RWPE2 (cell line): ENCODE data around the gene SPIRE1.

Source experiments
- ATAC-seq: fragments of 200-7000 bp; cut with Tn5 transposase; 3 replicates; pipeline ENCODE4 v1.9.1; 2021; ENCODE audit warnings: low read depth
- DNase-seq: peaks from one replicate; pipeline ENCODE4 v3.0.0-alpha.2; 2020; ENCODE audit warnings: low spot score
- H3K27ac ChIP-seq: fragments of 450-650 bp; 2 replicates; pipeline ENCODE4 v1.5.1; 2017; ENCODE audit warnings: mild to moderate bottlenecking; ENCODE audit not compliant: poor library complexity, severe bottlenecking
- H3K27me3 ChIP-seq: fragments of 250-450 bp; sonication (Bioruptor Pico); 2 replicates; pipeline ENCODE4 v1.5.1; 2021; ENCODE audit warnings: mild to moderate bottlenecking, moderate library complexity; ENCODE audit not compliant: insufficient read depth, poor library complexity, severe bottlenecking
- H3K36me3 ChIP-seq: fragments of 250-450 bp; sonication (Bioruptor Pico); 2 replicates; pipeline ENCODE4 v1.5.1; 2020; ENCODE audit warnings: low read depth, mild to moderate bottlenecking, moderate library complexity
- H3K4me1 ChIP-seq: fragments of 250-450 bp; sonication (Bioruptor Pico); 2 replicates; pipeline ENCODE4 v1.5.1; 2021; ENCODE audit warnings: mild to moderate bottlenecking, moderate library complexity; ENCODE audit not compliant: insufficient read depth, poor library complexity, severe bottlenecking
- H3K4me3 ChIP-seq: fragments of 250-450 bp; sonication (Bioruptor Pico); 2 replicates; pipeline ENCODE4 v1.5.1; 2021; ENCODE audit warnings: mild to moderate bottlenecking, moderate library complexity; ENCODE audit not compliant: severe bottlenecking
- H3K9me3 ChIP-seq: fragments of 250-450 bp; sonication (Bioruptor Pico); 2 replicates; pipeline ENCODE4 v1.5.1; 2021; ENCODE audit warnings: mild to moderate bottlenecking, moderate library complexity; ENCODE audit not compliant: severe bottlenecking
- CTCF ChIP-seq: fragments of 450-650 bp; IDR thresholded peaks from one replicate; pipeline ENCODE4 v1.5.1; 2017; ENCODE audit warnings: mild to moderate bottlenecking, moderate library complexity; ENCODE audit not compliant: poor library complexity, severe bottlenecking

SPIRE1 gene

DNA sequence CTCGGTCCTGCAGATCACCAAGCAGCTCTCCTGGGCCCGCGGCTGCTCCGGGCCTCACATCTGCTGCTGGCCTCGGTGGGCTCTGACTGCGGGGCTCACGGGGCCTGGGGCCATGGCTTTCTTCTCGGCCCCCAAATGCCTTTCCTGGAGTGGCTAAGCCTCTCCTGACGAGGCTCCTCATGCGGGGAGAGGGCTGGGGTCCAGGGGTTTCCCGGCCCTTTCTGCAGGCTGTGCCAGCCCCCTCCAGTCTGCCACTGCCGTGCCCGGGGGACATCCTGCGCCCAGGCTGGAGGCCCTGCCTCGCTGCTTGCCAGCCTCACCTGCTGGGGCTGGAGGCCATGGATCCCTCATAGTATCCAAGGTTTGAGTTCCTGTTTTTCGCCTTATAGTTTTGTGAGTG lies 226.3 kb downstream of the SPIRE1 start:
- ATAC-seq (no peak), DNase-seq (no peak)
- H3K4me1 ChIP-seq: no peaks in the 10 kb centered on the region
- H3K4me3 ChIP-seq: no peak overlapping the region
- 0 out of 2 replicates have a peak, but pooled peaks cover 3% of the 10 kb centered on the region for H3K36me3 ChIP-seq
- TF ChIP-seq CTCF: no peak
- no peak overlapping the region for H3K27ac ChIP-seq
- H3K9me3 ChIP-seq: no peaks in the 10 kb centered on the region
- no peaks in the 10 kb centered on the region for H3K27me3 ChIP-seq

- no peak for DNase-seq
- H3K9me3 ChIP-seq: no peaks in the 10 kb centered on the region
- no peak for ATAC-seq
- no peak overlapping the region for H3K27ac ChIP-seq
- no peaks in the 10 kb centered on the region for H3K4me1 ChIP-seq
- 0 out of 2 replicates have a peak, but pooled peaks cover 3% of the 10 kb centered on the region for H3K36me3 ChIP-seq
- no peaks in the 10 kb centered on the region for H3K27me3 ChIP-seq
- no peak for TF ChIP-seq CTCF
- no peak overlapping the region for H3K4me3 ChIP-seq
Observed at GRCh38 chr18:12430137-12430990, 227.5 kb downstream of the SPIRE1 start.

DNA sequence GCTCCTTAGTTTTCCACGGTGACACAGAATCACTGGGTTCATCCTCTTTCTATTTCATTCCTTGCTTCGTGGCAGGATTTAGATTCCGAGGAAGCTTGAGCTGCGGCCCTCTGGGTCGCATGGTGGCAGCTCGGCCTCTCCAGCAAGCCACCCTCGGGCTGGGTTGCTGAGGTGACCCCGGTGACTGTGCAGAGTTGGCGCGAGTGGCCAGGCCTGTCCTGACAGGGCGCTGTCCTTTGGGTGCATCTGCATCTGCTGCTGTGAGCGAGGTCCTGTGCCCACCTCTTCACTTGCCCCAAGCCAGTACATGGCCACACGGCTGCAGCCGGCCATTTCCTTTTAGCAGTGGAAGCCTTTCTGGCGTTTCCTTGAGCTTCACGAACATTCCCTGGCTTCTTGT lies 228.4 kb downstream of the SPIRE1 start:
- DNase-seq: no peak
- Histone ChIP-seq H3K27ac (no peak overlapping the region), H3K4me1 (no peaks in the 10 kb centered on the region), H3K36me3 (0 out of 2 replicates have a peak, but pooled peaks cover 3% of the 10 kb centered on the region), H3K27me3 (no peaks in the 10 kb centered on the region), H3K4me3 (no peak overlapping the region), H3K9me3 (no peaks in the 10 kb centered on the region)
- no peak for ATAC-seq
- no peak for TF ChIP-seq CTCF

DNA sequence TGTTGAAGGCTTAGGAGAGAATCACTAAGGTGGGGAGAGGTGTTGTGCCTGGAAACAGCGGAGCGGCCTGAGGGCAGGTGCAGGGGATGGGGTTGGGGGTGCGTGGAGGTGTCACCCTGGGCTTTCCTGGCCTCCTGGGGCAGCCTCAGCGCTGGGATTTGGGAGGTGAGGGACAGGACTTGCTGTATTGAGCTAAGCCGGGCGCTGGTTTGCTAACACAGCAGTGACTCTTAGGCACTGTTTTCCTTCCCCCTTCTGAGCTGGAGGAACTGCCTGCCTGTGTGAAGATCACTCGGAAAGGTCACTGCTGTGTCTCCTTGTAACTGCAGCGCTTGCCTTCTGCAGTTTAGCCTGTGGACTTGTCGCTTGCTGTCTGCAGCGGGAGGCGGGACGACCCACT lies 229.0 kb downstream of the SPIRE1 start:
- no peaks in the 10 kb centered on the region for H3K4me1 ChIP-seq
- H3K27ac ChIP-seq: no peak overlapping the region
- no peak overlapping the region for H3K4me3 ChIP-seq
- DNase-seq: no peak
- H3K36me3 ChIP-seq: 0 out of 2 replicates have a peak, but pooled peaks cover 3% of the 10 kb centered on the region
- no peaks in the 10 kb centered on the region for H3K27me3 ChIP-seq
- no peaks in the 10 kb centered on the region for H3K9me3 ChIP-seq
- TF ChIP-seq CTCF: no peak
- ATAC-seq: no peak

GRCh38 chr18:12426924-12427323 lies 231.0 kb downstream of the SPIRE1 start:
- Histone ChIP-seq H3K27ac (no peak overlapping the region), H3K9me3 (no peaks in the 10 kb centered on the region), H3K36me3 (0 out of 2 replicates have a peak, but pooled peaks cover 3% of the 10 kb centered on the region), H3K4me1 (no peaks in the 10 kb centered on the region), H3K4me3 (no peak overlapping the region), H3K27me3 (no peaks in the 10 kb centered on the region)
- ATAC-seq (no peak), DNase-seq (no peak)
- TF ChIP-seq CTCF: no peak
